DOHH2 (cell line): ENCODE results near the gene ARL15.

ENCODE experiments used
- H3F3A ChIP-seq: fragments of 200-600 bp; sonication (generic), shearing (Covaris generic); 2 replicates; pipeline ENCODE4 v1.6.0; 2016; ENCODE audit warnings: antibody characterized with exemption, mild to moderate bottlenecking; ENCODE audit not compliant: control insufficient read depth, insufficient read depth
- H3K27ac ChIP-seq: fragments of 200-600 bp; sonication (generic); 2 replicates; pipeline ENCODE4 v1.5.1; 2014; ENCODE audit warnings: low read depth, mild to moderate bottlenecking, low read length, moderate library complexity
- H3K27me3 ChIP-seq: fragments of 200-600 bp; sonication (generic); 2 replicates; pipeline ENCODE4 v1.6.1; 2014; ENCODE audit warnings: mild to moderate bottlenecking, low read length, mixed read lengths; ENCODE audit not compliant: control insufficient read depth
- H3K36me3 ChIP-seq: fragments of 200-600 bp; sonication (generic); 2 replicates; pipeline ENCODE4 v1.6.1; 2014; ENCODE audit warnings: mild to moderate bottlenecking, low read length, moderate library complexity, mixed read lengths; ENCODE audit not compliant: control insufficient read depth
- H3K4me1 ChIP-seq: fragments of 200-600 bp; sonication (generic); 2 replicates; pipeline ENCODE4 v1.6.1; 2014; ENCODE audit warnings: mild to moderate bottlenecking, low read length, mixed read lengths; ENCODE audit not compliant: control insufficient read depth
- H3K4me2 ChIP-seq: fragments of 200-600 bp; sonication (generic); 2 replicates; pipeline ENCODE4 v1.6.0; 2014; ENCODE audit warnings: mild to moderate bottlenecking, low read length, moderate library complexity
- H3K4me3 ChIP-seq: fragments of 200-600 bp; sonication (generic); 2 replicates; pipeline ENCODE4 v1.5.1; 2014; ENCODE audit warnings: mild to moderate bottlenecking, low read length, mixed read lengths
- H3K79me2 ChIP-seq: fragments of 200-600 bp; sonication (generic); 2 replicates; pipeline ENCODE4 v1.6.1; 2014; ENCODE audit warnings: mild to moderate bottlenecking, low read length, mixed read lengths; ENCODE audit not compliant: control insufficient read depth
- H3K9me2 ChIP-seq: fragments of 200-600 bp; sonication (generic); replicated peaks from 2 replicates; pipeline ENCODE4 v1.6.1; 2014; ENCODE audit warnings: mild to moderate bottlenecking, low read length, mixed read lengths; ENCODE audit not compliant: control insufficient read depth
- H3K9me3 ChIP-seq: fragments of 200-600 bp; sonication (generic); 2 replicates; pipeline ENCODE4 v1.6.1; 2014; ENCODE audit warnings: antibody characterized with exemption, low read length, mixed read lengths; ENCODE audit not compliant: control insufficient read depth, insufficient read depth
- H4K20me1 ChIP-seq: fragments of 200-600 bp; sonication (generic); 2 replicates; pipeline ENCODE4 v1.6.0; 2014; ENCODE audit warnings: low read depth, mild to moderate bottlenecking, antibody characterized with exemption, low read length, moderate library complexity; ENCODE audit not compliant: control insufficient read depth, insufficient read depth
- CTCF ChIP-seq: fragments of 200-600 bp; sonication (generic); IDR thresholded peaks from one replicate; pipeline ENCODE4 v1.5.1; 2014; ENCODE audit warnings: antibody characterized with exemption, mild to moderate bottlenecking, low read depth, low read length; ENCODE audit not compliant: poor library complexity, severe bottlenecking
- EZH2phosphoT487 ChIP-seq: fragments of 200-600 bp; sonication (generic); IDR thresholded peaks from 2 replicates; pipeline ENCODE4 v1.6.1; 2017; ENCODE audit warnings: borderline replicate concordance, mild to moderate bottlenecking, antibody characterized with exemption, low read length, moderate library complexity, mixed read lengths

ARL15 gene

GRCh38 chr5:54090495-54091120 is 219.8 kb downstream of the ARL15 start:
- Histone ChIP-seq H3K27ac (no peak overlapping the region), H3F3A (no peaks in the 10 kb centered on the region), H3K4me3 (no peak overlapping the region), H3K27me3 (no peaks in the 10 kb centered on the region), H3K4me1 (peaks cover 11% of the 10 kb centered on the region), H3K9me2 (no peaks in the 10 kb centered on the region), H3K36me3 (no peaks in the 10 kb centered on the region), H3K4me2 (no peak overlapping the region), H3K9me3 (no peaks in the 10 kb centered on the region), H4K20me1 (no peaks in the 10 kb centered on the region), H3K79me2 (no peaks in the 10 kb centered on the region)
- TF ChIP-seq CTCF (no peak), EZH2phosphoT487 (no peak)

GRCh38 chr5:54088081-54088480 is 222.3 kb downstream of the ARL15 start:
- Histone ChIP-seq H3K27me3 (no peaks in the 10 kb centered on the region), H3K9me3 (no peaks in the 10 kb centered on the region), H3K4me2 (no peak overlapping the region), H3F3A (no peaks in the 10 kb centered on the region), H3K4me1 (no peaks in the 10 kb centered on the region), H3K9me2 (no peaks in the 10 kb centered on the region), H3K27ac (no peak overlapping the region), H4K20me1 (no peaks in the 10 kb centered on the region), H3K4me3 (no peak overlapping the region), H3K36me3 (no peaks in the 10 kb centered on the region), H3K79me2 (no peaks in the 10 kb centered on the region)
- TF ChIP-seq EZH2phosphoT487, result no peak

GRCh38 chr5:54087436-54087835 is 222.9 kb downstream of the ARL15 start:
- Histone ChIP-seq H4K20me1 (no peaks in the 10 kb centered on the region), H3K36me3 (no peaks in the 10 kb centered on the region), H3K4me1 (no peaks in the 10 kb centered on the region), H3K27ac (no peak overlapping the region), H3F3A (no peaks in the 10 kb centered on the region), H3K4me3 (no peak overlapping the region), H3K9me2 (no peaks in the 10 kb centered on the region), H3K27me3 (no peaks in the 10 kb centered on the region), H3K79me2 (no peaks in the 10 kb centered on the region), H3K4me2 (no peak overlapping the region), H3K9me3 (no peaks in the 10 kb centered on the region)
- no peak for TF ChIP-seq EZH2phosphoT487
- no peak for TF ChIP-seq CTCF

GRCh38 chr5:54086191-54086590 is 224.2 kb downstream of the ARL15 start:
- no peak overlapping the region for H3K4me2 ChIP-seq
- H3F3A ChIP-seq, result no peaks in the 10 kb centered on the region
- no peaks in the 10 kb centered on the region for H3K36me3 ChIP-seq
- H3K27me3 ChIP-seq, result no peaks in the 10 kb centered on the region
- no peaks in the 10 kb centered on the region for H4K20me1 ChIP-seq
- H3K79me2 ChIP-seq, result no peaks in the 10 kb centered on the region
- no peak overlapping the region for H3K27ac ChIP-seq
- no peaks in the 10 kb centered on the region for H3K4me1 ChIP-seq
- H3K4me3 ChIP-seq, result no peak overlapping the region
- H3K9me3 ChIP-seq, result no peaks in the 10 kb centered on the region
- no peak for TF ChIP-seq EZH2phosphoT487
- TF ChIP-seq CTCF, result no peak
- no peaks in the 10 kb centered on the region for H3K9me2 ChIP-seq
